Endothelial cell of umbilical vein (primary cell): ENCODE results near the gene ZNF385C.
A peak's percentile ranks its signal among the peaks of the same experiment; 100 is the strongest.

Source experiments
- EZH2 ChIP-seq: IDR thresholded peaks from 2 replicates; pipeline ENCODE4 v1.6.1; 2012; ENCODE audit warnings: borderline replicate concordance, low read depth, mild to moderate bottlenecking, moderate library complexity, low read length, inconsistent platforms; ENCODE audit not compliant: severe bottlenecking
- FOS ChIP-seq: IDR thresholded peaks from 2 replicates; pipeline ENCODE4 v1.6.1; 2011; ENCODE audit warnings: mild to moderate bottlenecking, low read length, moderate library complexity, borderline replicate concordance; ENCODE audit not compliant: insufficient read depth
- JUN ChIP-seq: IDR thresholded peaks from 2 replicates; pipeline ENCODE4 v1.6.1; 2011; ENCODE audit warnings: borderline replicate concordance, low read depth; ENCODE audit not compliant: insufficient read length, insufficient read depth
- MYC ChIP-seq: IDR thresholded peaks from one replicate; pipeline ENCODE4 v1.6.1; 2011; ENCODE audit warnings: mild to moderate bottlenecking, low read depth, low read length
- POLR2A ChIP-seq: IDR thresholded peaks from 2 replicates; pipeline ENCODE4 v1.6.1; 2012; ENCODE audit warnings: low read depth, mild to moderate bottlenecking, control low read depth, low read length
- POLR2AphosphoS5 ChIP-seq: IDR thresholded peaks from 2 replicates; pipeline ENCODE4 v1.6.1; 2012; ENCODE audit warnings: low read depth, mild to moderate bottlenecking, control low read depth, low read length, moderate library complexity; ENCODE audit not compliant: insufficient read depth
- TF ChIP-seq, protein P1 (sequence below), 2 donors: IDR thresholded peaks; 1 replicate in 1 of 2; 2 replicates in 1 of 2; pipeline ENCODE4 v1.5.1; 2011; ENCODE audit warnings: low read length in 2 of 2, mild to moderate bottlenecking in 2 of 2, moderate library complexity in 2 of 2, control low read depth in 1 of 2, inconsistent platforms in 1 of 2, low read depth in 1 of 2; ENCODE audit not compliant: insufficient read depth in 1 of 2; ENCODE audit errors: extremely low read depth in 1 of 2
- TF ChIP-seq, protein P2 (sequence below): IDR thresholded peaks from 2 replicates; pipeline ENCODE4 v1.6.1; 2011; ENCODE audit not compliant: insufficient read depth, insufficient read length

DNA sequence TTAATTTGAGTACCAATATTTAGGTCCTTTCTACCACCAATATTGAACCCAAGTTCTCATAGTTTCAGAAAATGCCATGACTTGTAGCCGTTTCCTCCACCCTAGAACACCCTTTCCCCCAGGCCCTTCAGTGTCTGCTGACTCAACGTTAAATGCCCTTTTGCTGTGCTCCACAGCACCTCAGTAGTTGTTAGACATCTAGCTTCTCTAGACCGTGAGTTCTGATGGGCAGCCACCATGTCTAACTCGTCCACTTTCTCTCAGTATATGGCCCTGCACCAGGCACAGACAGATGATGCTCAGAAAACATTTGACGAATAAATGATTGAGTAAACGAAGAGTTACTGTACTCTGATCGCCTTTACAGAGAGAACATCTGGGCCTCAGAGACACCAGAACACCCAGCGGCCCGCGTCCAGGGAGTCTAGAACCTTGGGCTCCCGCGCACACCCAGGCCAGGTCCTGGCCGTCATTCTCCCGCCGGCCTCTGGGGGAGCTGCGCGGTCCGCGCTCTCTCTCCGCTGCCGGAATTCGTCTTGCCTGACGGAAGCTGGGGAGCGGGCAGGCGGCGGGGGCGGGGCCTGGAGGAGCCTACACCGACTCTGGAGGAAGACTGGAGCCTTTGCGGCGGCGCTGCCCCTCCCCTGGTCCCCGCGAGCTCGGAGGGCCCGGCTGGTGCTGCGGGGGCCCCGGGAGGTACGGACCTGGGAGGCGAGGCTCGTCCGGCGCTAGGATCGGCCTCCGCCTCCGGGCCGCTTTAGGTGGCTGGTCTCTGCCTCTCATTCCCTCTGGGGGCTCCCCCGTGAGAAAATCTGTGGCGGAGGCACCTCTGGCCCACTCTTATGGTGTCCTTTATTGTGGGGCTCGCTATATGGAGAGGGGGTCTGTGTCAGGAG, 78.5 kb downstream of the ZNF385C start, which contains the start of gene NKIRAS2:
- no peak for TF ChIP-seq EZH2
- TF ChIP-seq, protein P1, sequence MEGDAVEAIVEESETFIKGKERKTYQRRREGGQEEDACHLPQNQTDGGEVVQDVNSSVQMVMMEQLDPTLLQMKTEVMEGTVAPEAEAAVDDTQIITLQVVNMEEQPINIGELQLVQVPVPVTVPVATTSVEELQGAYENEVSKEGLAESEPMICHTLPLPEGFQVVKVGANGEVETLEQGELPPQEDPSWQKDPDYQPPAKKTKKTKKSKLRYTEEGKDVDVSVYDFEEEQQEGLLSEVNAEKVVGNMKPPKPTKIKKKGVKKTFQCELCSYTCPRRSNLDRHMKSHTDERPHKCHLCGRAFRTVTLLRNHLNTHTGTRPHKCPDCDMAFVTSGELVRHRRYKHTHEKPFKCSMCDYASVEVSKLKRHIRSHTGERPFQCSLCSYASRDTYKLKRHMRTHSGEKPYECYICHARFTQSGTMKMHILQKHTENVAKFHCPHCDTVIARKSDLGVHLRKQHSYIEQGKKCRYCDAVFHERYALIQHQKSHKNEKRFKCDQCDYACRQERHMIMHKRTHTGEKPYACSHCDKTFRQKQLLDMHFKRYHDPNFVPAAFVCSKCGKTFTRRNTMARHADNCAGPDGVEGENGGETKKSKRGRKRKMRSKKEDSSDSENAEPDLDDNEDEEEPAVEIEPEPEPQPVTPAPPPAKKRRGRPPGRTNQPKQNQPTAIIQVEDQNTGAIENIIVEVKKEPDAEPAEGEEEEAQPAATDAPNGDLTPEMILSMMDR (IDR thresholded peaks at IDR 0.05; ENCODE audit: extremely low read depth in 1 of 2, insufficient read depth in 1 of 2, low read depth in 1 of 2, low read length in 2 of 2), result peak; percentile 91 to 96
- peak; percentile 92 for TF ChIP-seq POLR2A
- TF ChIP-seq JUN, result no peak
- TF ChIP-seq POLR2AphosphoS5, result peak; percentile 89
- TF ChIP-seq MYC, result no peak
- TF ChIP-seq FOS, result no peak
- TF ChIP-seq, protein P2, sequence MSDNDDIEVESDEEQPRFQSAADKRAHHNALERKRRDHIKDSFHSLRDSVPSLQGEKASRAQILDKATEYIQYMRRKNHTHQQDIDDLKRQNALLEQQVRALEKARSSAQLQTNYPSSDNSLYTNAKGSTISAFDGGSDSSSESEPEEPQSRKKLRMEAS, result no peak
